ENCODE results near the gene CD8A.

CD8A gene

DNA sequence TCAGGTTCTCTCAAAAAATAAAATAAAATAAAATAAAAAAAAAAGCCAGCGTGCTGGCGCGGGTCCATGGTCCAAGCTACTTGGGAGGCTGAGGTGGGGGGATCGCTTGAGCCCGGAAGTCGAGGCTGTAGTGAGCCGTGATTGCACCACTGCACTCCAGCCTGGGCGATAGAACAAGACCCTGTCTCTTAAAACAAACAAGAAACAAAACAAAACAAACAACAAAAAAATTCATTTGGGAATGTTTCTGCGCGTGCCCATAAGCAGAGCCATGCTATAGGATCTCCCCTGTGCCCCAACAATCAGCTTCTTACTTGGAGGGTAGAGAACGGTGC is 16.4 kb upstream of the CD8A start:
- Histone ChIP-seq H3K4me3 (ENCODE audit: low read length) (peak overlapping the region; percentile 70), H3K27ac (ENCODE audit: low read depth, low read length) (no peak overlapping the region)

DNA sequence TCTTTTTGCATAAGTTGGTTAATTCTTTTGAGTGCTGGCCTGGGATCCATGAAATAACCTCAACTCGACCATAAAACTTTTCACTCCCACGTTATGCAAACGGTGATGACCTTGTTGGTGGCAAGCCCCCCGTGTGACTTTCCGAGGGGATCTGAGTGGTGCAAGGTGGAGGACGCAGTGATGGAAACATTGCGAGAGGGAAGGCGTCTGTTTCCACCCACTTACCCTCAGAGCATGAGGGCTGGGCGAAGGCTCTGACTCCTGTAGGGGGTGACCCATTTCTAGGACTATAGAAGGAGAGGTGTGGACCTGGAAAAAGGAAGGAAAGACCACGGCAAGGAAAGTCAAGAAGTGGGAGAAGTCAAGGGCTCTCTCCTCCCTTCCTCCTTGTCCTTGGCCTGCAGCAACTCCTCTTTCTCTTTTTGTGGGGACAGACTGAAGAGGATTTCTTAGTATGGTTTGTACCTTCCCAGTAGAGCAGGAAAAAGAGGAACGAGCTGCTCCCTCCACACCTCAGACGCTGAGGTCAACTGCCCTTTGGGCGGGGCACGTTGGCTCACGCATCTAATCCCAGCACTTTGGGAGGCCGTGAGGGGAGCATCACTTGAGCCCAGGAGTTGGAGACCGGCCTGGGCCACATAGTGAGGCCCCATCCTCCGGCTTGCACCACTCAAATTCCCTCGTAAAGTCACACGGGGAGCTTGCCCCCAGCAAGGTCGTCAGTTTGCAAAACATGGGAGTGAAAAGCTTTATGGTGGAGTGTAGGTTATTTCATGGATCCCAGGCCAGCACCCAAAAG is 15.5 kb upstream of the CD8A start:
- Histone ChIP-seq H3F3A (ENCODE audit: control insufficient read depth, insufficient read depth) (no peaks in the 10 kb centered on the region), H3K27me3 (ENCODE audit: control insufficient read depth, low read length) (peaks cover 14% of the 10 kb centered on the region), H3K4me2 (ENCODE audit: low read length) (no peak overlapping the region), H4K20me1 (ENCODE audit: control insufficient read depth, insufficient read depth, low read depth, low read length) (no peaks in the 10 kb centered on the region), H3K27ac (ENCODE audit: low read depth, low read length) (no peak overlapping the region), H3K36me3 (ENCODE audit: control insufficient read depth, low read length) (no peaks in the 10 kb centered on the region), H3K79me2 (ENCODE audit: control insufficient read depth, low read length) (no peaks in the 10 kb centered on the region), H3K9me3 (ENCODE audit: control insufficient read depth, insufficient read depth, low read length) (no peaks in the 10 kb centered on the region), H3K4me3 (ENCODE audit: low read length) (no peak overlapping the region), H3K9me2 (replicated peaks; ENCODE audit: control insufficient read depth, low read length) (no peaks in the 10 kb centered on the region), H3K4me1 (ENCODE audit: control insufficient read depth, low read length) (peaks cover 17% of the 10 kb centered on the region)
- TF ChIP-seq, protein P1, sequence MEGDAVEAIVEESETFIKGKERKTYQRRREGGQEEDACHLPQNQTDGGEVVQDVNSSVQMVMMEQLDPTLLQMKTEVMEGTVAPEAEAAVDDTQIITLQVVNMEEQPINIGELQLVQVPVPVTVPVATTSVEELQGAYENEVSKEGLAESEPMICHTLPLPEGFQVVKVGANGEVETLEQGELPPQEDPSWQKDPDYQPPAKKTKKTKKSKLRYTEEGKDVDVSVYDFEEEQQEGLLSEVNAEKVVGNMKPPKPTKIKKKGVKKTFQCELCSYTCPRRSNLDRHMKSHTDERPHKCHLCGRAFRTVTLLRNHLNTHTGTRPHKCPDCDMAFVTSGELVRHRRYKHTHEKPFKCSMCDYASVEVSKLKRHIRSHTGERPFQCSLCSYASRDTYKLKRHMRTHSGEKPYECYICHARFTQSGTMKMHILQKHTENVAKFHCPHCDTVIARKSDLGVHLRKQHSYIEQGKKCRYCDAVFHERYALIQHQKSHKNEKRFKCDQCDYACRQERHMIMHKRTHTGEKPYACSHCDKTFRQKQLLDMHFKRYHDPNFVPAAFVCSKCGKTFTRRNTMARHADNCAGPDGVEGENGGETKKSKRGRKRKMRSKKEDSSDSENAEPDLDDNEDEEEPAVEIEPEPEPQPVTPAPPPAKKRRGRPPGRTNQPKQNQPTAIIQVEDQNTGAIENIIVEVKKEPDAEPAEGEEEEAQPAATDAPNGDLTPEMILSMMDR (IDR thresholded peaks at IDR 0.05; ENCODE audit: low read depth, low read length, poor library complexity, severe bottlenecking) = no peak
- no peak for TF ChIP-seq EZH2phosphoT487 (IDR thresholded peaks at IDR 0.05; ENCODE audit: borderline replicate concordance, low read length)

More for the DNA sequence above, 16.4 kb upstream of the CD8A start:
- TF ChIP-seq EZH2phosphoT487 (IDR thresholded peaks at IDR 0.05; ENCODE audit: borderline replicate concordance, low read length) = no peak
- TF ChIP-seq, protein P1 (IDR thresholded peaks at IDR 0.05; ENCODE audit: low read depth, low read length, poor library complexity, severe bottlenecking) = no peak
- no peaks in the 10 kb centered on the region for H3F3A ChIP-seq (ENCODE audit: control insufficient read depth, insufficient read depth)
- H3K9me3 ChIP-seq (ENCODE audit: control insufficient read depth, insufficient read depth, low read length) = no peaks in the 10 kb centered on the region
- H3K4me1 ChIP-seq (ENCODE audit: control insufficient read depth, low read length) = peaks cover 17% of the 10 kb centered on the region
- H4K20me1 ChIP-seq (ENCODE audit: control insufficient read depth, insufficient read depth, low read depth, low read length) = no peaks in the 10 kb centered on the region
- H3K27me3 ChIP-seq (ENCODE audit: control insufficient read depth, low read length) = peaks cover 14% of the 10 kb centered on the region
- H3K4me2 ChIP-seq (ENCODE audit: low read length) = peak overlapping the region; percentile 84
- H3K79me2 ChIP-seq (ENCODE audit: control insufficient read depth, low read length) = no peaks in the 10 kb centered on the region
- H3K9me2 ChIP-seq (replicated peaks; ENCODE audit: control insufficient read depth, low read length) = no peaks in the 10 kb centered on the region
- H3K36me3 ChIP-seq (ENCODE audit: control insufficient read depth, low read length) = no peaks in the 10 kb centered on the region

DNA sequence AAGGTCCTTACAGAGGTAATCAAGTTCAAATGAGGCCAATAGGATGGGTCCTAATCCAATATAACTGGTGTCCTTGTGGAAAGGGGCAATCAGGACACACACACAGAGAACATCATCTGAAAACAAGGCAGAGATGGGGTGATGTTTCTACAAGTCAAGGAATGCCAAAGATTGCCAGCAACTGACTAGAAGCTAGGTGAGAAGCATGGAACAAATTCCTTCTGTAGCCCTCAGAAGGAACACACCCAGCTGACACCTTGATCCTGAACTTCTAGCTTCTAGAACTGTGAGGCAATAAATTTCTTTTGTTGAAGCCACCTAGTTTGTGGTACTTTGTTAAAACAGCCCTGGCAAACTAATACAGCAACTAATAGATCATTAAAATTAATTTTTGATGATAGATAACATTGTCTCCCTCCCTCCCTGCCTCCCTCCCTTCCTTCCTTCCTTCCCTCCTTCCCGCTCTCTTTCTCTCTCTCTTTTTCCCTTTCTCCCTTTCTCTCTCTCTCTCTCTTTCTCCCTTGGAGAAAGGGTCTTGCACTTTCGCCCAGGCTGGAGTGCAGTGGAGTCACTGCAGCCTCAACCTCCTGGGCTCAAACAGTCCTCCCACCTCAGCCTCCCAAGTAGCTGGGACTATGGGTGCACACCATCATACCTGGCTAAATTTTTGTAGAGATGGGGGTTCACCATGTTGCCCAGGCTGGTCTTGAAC is 10.3 kb upstream of the CD8A start:
- Histone ChIP-seq H3K36me3 (ENCODE audit: control insufficient read depth, low read length) (no peaks in the 10 kb centered on the region), H3K4me3 (ENCODE audit: low read length) (no peak overlapping the region), H3K27ac (ENCODE audit: low read depth, low read length) (no peak overlapping the region), H3K4me2 (ENCODE audit: low read length) (no peak overlapping the region), H3K9me2 (replicated peaks; ENCODE audit: control insufficient read depth, low read length) (no peaks in the 10 kb centered on the region), H3K4me1 (ENCODE audit: control insufficient read depth, low read length) (no peaks in the 10 kb centered on the region), H3K9me3 (ENCODE audit: control insufficient read depth, insufficient read depth, low read length) (peaks cover 14% of the 10 kb centered on the region), H4K20me1 (ENCODE audit: control insufficient read depth, insufficient read depth, low read depth, low read length) (no peaks in the 10 kb centered on the region), H3K27me3 (ENCODE audit: control insufficient read depth, low read length) (no peaks in the 10 kb centered on the region; the same call in 1 of the 2 replicates), H3K79me2 (ENCODE audit: control insufficient read depth, low read length) (no peaks in the 10 kb centered on the region), H3F3A (ENCODE audit: control insufficient read depth, insufficient read depth) (no peaks in the 10 kb centered on the region)
- TF ChIP-seq, protein P1 (IDR thresholded peaks at IDR 0.05; ENCODE audit: low read depth, low read length, poor library complexity, severe bottlenecking) = no peak
- no peak for TF ChIP-seq EZH2phosphoT487 (IDR thresholded peaks at IDR 0.05; ENCODE audit: borderline replicate concordance, low read length)
